ENCODE data around the gene CAMSAP2.

Gene CAMSAP2

GRCh38 chr1:200753650-200754198 is 15.0 kb downstream of the CAMSAP2 start:
- no peak overlapping the region for H3K4me3 Mint-ChIP-seq
- H3K27me3 Mint-ChIP-seq = no peaks in the 10 kb centered on the region
- H3K4me1 Mint-ChIP-seq (ENCODE audit: low read depth) = peaks cover 5% of the 10 kb centered on the region
- H3K27ac Mint-ChIP-seq = no peak overlapping the region
- no peaks in the 10 kb centered on the region for H3K9me3 Mint-ChIP-seq (ENCODE audit: low read depth)
- peaks cover 3% of the 10 kb centered on the region for H3K36me3 Mint-ChIP-seq

- no peaks in the 10 kb centered on the region for H3K9me3 Mint-ChIP-seq (ENCODE audit: low read depth)
- peaks cover 5% of the 10 kb centered on the region for H3K4me1 Mint-ChIP-seq (ENCODE audit: low read depth)
- H3K27me3 Mint-ChIP-seq = no peaks in the 10 kb centered on the region
- no peak overlapping the region for H3K4me3 Mint-ChIP-seq
- peaks cover 3% of the 10 kb centered on the region for H3K36me3 Mint-ChIP-seq
- no peak overlapping the region for H3K27ac Mint-ChIP-seq
These were observed 16.8 kb downstream of the CAMSAP2 start for GRCh38 chr1:200755456-200755855.

- Mint-ChIP-seq H3K4me1 (ENCODE audit: low read depth) (no peaks in the 10 kb centered on the region), H3K4me3 (no peak overlapping the region), H3K27me3 (no peaks in the 10 kb centered on the region), H3K27ac (no peak overlapping the region), H3K36me3 (peaks cover 5% of the 10 kb centered on the region), H3K9me3 (ENCODE audit: low read depth) (no peaks in the 10 kb centered on the region)
These were observed 23.4 kb downstream of the CAMSAP2 start for GRCh38 chr1:200762089-200762488.

DNA sequence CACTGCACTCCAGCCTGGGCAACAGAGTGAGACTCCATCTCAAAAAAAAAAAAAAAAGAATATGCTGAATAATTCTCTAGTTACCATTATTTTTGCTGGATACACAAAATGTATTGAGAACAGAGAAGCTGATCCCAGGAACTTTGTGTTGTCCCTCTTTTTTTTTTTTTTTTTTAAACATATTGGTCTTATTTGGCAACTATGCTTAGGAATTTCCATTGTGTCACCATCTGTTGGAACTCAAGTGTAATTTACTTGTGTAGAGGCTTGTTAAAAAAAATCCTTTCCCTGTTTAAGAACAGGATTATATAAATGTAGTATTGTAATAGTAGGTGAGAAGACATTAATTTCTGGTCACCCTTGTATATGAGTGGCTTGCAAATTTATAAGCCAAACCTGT is 28.6 kb downstream of the CAMSAP2 start:
- Mint-ChIP-seq H3K4me3 (no peak overlapping the region), H3K9me3 (ENCODE audit: low read depth) (no peaks in the 10 kb centered on the region), H3K36me3 (peaks cover 14% of the 10 kb centered on the region), H3K27ac (no peak overlapping the region), H3K27me3 (no peaks in the 10 kb centered on the region), H3K4me1 (ENCODE audit: low read depth) (no peaks in the 10 kb centered on the region)

DNA sequence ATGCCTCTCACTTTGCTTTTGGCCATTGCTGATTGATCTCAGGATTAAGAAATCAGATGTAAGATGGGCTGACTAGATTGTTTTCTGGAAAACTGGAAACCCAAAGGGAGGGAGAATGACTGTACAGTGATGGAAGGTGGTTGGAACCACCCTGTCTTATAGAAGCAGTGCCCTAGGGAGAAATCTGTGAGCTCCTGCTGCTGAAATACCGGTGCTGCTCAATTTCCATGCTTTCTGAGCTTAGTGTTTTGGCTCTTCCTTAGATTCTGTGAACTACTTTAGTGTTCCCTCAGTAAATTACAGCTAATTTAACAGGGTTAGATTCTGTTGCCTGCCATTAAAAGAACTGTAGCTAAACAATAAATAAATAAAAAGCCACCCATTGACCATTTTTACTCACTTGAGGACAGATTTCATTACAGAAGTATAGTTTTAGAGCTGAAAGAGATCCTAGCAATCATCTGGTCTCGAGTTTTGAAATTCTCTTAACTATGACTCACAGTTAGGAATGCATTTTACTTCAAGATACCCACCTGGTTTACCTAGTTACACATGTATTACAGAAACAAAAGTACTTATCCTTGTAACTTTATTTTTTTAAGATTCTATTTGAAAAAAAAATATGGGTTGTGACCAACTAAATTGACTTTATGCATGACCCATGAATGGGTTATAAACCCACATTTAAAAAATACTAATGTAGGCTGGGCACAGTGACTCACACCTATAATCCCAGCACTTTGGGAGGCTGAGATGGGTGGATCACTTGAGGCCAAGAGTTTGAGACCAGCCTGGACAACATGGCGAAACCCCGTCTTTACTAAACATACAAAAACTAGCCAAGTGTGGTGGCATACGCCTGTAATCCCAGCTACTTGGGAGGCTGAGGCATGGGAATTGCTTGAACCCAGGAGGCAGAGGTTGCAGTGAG is 33.2 kb downstream of the CAMSAP2 start:
- Mint-ChIP-seq H3K27me3 (no peaks in the 10 kb centered on the region), H3K9me3 (ENCODE audit: low read depth) (no peaks in the 10 kb centered on the region), H3K36me3 (peaks cover 12% of the 10 kb centered on the region), H3K4me3 (no peak overlapping the region), H3K27ac (no peak overlapping the region), H3K4me1 (ENCODE audit: low read depth) (no peaks in the 10 kb centered on the region)

GRCh38 chr1:200774311-200774710 is 35.6 kb downstream of the CAMSAP2 start:
- no peak overlapping the region for H3K4me3 Mint-ChIP-seq
- H3K36me3 Mint-ChIP-seq = peaks cover 5% of the 10 kb centered on the region
- H3K27me3 Mint-ChIP-seq = no peaks in the 10 kb centered on the region
- no peaks in the 10 kb centered on the region for H3K4me1 Mint-ChIP-seq (ENCODE audit: low read depth)
- no peak overlapping the region for H3K27ac Mint-ChIP-seq
- no peaks in the 10 kb centered on the region for H3K9me3 Mint-ChIP-seq (ENCODE audit: low read depth)

DNA sequence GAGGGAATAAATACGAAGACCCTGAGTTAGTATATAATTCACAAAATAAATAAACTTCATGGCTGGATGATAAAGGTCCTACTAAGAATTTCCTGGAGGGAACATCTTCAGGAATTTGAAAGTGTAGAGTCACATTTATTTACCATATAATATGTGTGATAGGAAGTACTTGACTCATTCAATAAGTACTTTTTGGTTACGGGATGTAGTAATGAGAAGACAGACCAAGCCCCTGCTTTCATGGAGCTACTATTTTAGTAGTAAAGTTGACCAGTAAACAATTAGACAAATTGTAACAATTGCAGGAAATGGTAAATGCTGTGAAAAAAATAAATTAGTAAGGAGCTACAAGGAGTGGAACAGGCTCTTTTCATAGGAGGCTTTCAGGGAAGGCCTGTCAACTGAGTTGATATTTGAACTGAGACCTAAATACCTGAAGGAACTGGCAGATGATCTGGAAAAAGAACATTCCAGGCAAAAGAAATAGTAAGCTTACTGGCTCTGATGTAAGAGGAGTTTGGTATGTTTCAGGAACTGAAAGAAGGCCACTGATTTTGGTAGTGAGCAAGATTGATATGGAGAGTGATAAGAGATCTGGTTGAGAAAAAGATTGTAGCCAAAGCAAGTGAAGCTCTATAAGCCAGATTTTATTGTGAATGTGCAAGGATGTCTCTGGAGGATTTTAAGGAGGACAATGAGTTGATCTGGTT is 36.2 kb downstream of the CAMSAP2 start:
- Mint-ChIP-seq H3K27me3 (no peaks in the 10 kb centered on the region), H3K27ac (no peak overlapping the region), H3K4me3 (no peak overlapping the region), H3K36me3 (peaks cover under 1% of the 10 kb centered on the region), H3K4me1 (ENCODE audit: low read depth) (no peaks in the 10 kb centered on the region), H3K9me3 (ENCODE audit: low read depth) (no peaks in the 10 kb centered on the region)

- peaks cover 2% of the 10 kb centered on the region for H3K4me1 Mint-ChIP-seq (ENCODE audit: low read depth)
- no peaks in the 10 kb centered on the region for H3K36me3 Mint-ChIP-seq
- no peaks in the 10 kb centered on the region for H3K27me3 Mint-ChIP-seq
- no peaks in the 10 kb centered on the region for H3K9me3 Mint-ChIP-seq (ENCODE audit: low read depth)
- no peak overlapping the region for H3K4me3 Mint-ChIP-seq
- H3K27ac Mint-ChIP-seq = no peak overlapping the region
These were observed 37.2 kb downstream of the CAMSAP2 start for GRCh38 chr1:200775850-200776249.

GRCh38 chr1:200776949-200777348 is 38.3 kb downstream of the CAMSAP2 start:
- Mint-ChIP-seq H3K27ac (no peak overlapping the region), H3K9me3 (ENCODE audit: low read depth) (no peaks in the 10 kb centered on the region), H3K36me3 (peaks cover 5% of the 10 kb centered on the region), H3K4me1 (ENCODE audit: low read depth) (peaks cover 2% of the 10 kb centered on the region), H3K4me3 (no peak overlapping the region), H3K27me3 (no peaks in the 10 kb centered on the region)

GRCh38 chr1:200778766-200779165 is 40.1 kb downstream of the CAMSAP2 start:
- Mint-ChIP-seq H3K4me3 (no peak overlapping the region), H3K9me3 (ENCODE audit: low read depth) (no peaks in the 10 kb centered on the region), H3K36me3 (peaks cover 19% of the 10 kb centered on the region), H3K27ac (no peak overlapping the region), H3K27me3 (no peaks in the 10 kb centered on the region), H3K4me1 (ENCODE audit: low read depth) (peaks cover 2% of the 10 kb centered on the region)

DNA sequence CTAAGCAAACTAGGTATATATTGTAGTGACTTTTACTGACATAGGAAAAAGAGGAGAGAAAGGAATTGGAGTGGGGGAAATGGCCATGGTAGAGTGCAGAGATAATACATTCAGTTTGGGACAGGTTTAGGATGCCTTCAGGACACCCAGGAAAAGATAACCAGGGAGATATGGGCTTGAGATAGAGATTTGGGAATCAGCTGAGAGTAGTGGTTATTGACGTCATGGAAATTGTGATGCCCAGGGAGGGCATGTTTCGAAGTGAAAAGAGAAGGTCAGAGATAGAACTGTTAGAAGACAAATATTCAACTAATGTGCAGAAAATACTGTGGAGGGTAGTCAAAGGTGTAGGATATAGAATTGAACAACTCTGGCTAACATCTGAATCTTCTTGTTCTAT is 40.6 kb downstream of the CAMSAP2 start:
- no peak overlapping the region for H3K27ac Mint-ChIP-seq
- peaks cover 21% of the 10 kb centered on the region for H3K36me3 Mint-ChIP-seq
- no peak overlapping the region for H3K4me3 Mint-ChIP-seq
- H3K9me3 Mint-ChIP-seq (ENCODE audit: low read depth) = no peaks in the 10 kb centered on the region
- no peaks in the 10 kb centered on the region for H3K27me3 Mint-ChIP-seq
- peaks cover 2% of the 10 kb centered on the region for H3K4me1 Mint-ChIP-seq (ENCODE audit: low read depth)

- Mint-ChIP-seq H3K4me3 (no peak overlapping the region), H3K9me3 (ENCODE audit: low read depth) (no peaks in the 10 kb centered on the region), H3K4me1 (ENCODE audit: low read depth) (peaks cover 2% of the 10 kb centered on the region), H3K27ac (no peak overlapping the region), H3K27me3 (no peaks in the 10 kb centered on the region), H3K36me3 (peaks cover 28% of the 10 kb centered on the region)
These were observed 42.1 kb downstream of the CAMSAP2 start for GRCh38 chr1:200780545-200781369.

GRCh38 chr1:200783926-200784325 is 45.2 kb downstream of the CAMSAP2 start:
- H3K4me1 Mint-ChIP-seq (ENCODE audit: low read depth) = peaks cover 2% of the 10 kb centered on the region
- H3K27ac Mint-ChIP-seq = no peak overlapping the region
- H3K4me3 Mint-ChIP-seq = no peak overlapping the region
- peaks cover 28% of the 10 kb centered on the region for H3K36me3 Mint-ChIP-seq
- no peaks in the 10 kb centered on the region for H3K27me3 Mint-ChIP-seq
- no peaks in the 10 kb centered on the region for H3K9me3 Mint-ChIP-seq (ENCODE audit: low read depth)

- no peak overlapping the region for H3K27ac Mint-ChIP-seq
- H3K4me1 Mint-ChIP-seq (ENCODE audit: low read depth) = peaks cover 2% of the 10 kb centered on the region
- no peaks in the 10 kb centered on the region for H3K9me3 Mint-ChIP-seq (ENCODE audit: low read depth)
- peaks cover 28% of the 10 kb centered on the region for H3K36me3 Mint-ChIP-seq
- no peak overlapping the region for H3K4me3 Mint-ChIP-seq
- no peaks in the 10 kb centered on the region for H3K27me3 Mint-ChIP-seq
These were observed 45.9 kb downstream of the CAMSAP2 start for GRCh38 chr1:200784576-200784975.
